Pancreas (tissue), 10 donors: ENCODE measurements around the gene ARHGEF7. TPM values are rescaled to one million over a fixed set of nuclear protein-coding genes. Genes with fewer than 3 reads are reported as not detected.

Experiments used
- ATAC-seq, 4 donors: fragments of 200-7000 bp; cut with Tn5 transposase; one replicate each; pipeline versions ENCODE4 v1.8.0 to v1.9.1; 2020; ENCODE audit warnings: mild to moderate bottlenecking in 4 of 4, moderate library complexity in 4 of 4
- DNase-seq, 6 donors: peaks; one replicate each; pipeline ENCODE4 v3.0.0-alpha.2; 2020
- FAIRE-seq: peaks from 2 replicates; lab custom pipeline; 2012; peaks lifted over from hg19 to GRCh38; lab: Jason Lieb, UNC
- H3K27ac ChIP-seq, 4 donors: fragments of 200-600 bp; sonication (generic); 1 replicate in 3 of 4; 2 replicates in 1 of 4; pipeline versions ENCODE4 v1.5.0 to v1.8.0; 2020
- H3K27me3 ChIP-seq, 4 donors: fragments of 200-600 bp; one replicate each; pipeline ENCODE4 v1.8.0; 2021
- H3K36me3 ChIP-seq, 3 donors: fragments of 200-600 bp; sonication (generic) in 1 of 3; one replicate each; pipeline versions ENCODE4 v1.5.0 to v1.8.0; 2020 to 2021
- H3K4me1 ChIP-seq, 3 donors: fragments of 200-600 bp; one replicate each; pipeline ENCODE4 v1.8.0; 2021
- H3K4me3 ChIP-seq, 4 donors: fragments of 200-600 bp; sonication (generic) in 2 of 4; one replicate each; pipeline versions ENCODE4 v1.5.0 to v1.8.0; 2020 to 2021
- H3K9me3 ChIP-seq, 4 donors: fragments of 200-600 bp; one replicate each; pipeline ENCODE4 v1.8.0; 2021
- WGBS, 2 donors: extraction: QIAGEN DNeasy Blood & Tissue Kit; methylation state at CpG; one replicate each; pipeline ENCODE4 v1.1.7; 2013; 5-methylcytosine and 5-hydroxymethylcytosine counted together
- intact Hi-C, 3 donors: fragments of 100-400 bp; cut with DNase I; formaldehyde crosslinking; loops; one replicate each; pipeline versions ENCODE4 v1.11.1 to v1.14.2; 2022
- polyA plus RNA-seq, 2 donors: library from polyadenylated mRNA; stranded (reverse); fragments of 200-250 nt; gene quantifications; one replicate each; pipeline ENCODE4 v1.2.3, GENCODE V29; 2013
- total RNA-seq, 6 donors: library from RNA; stranded (reverse); fragmentation: NEBNext Ultra II Directional in 4 of 6; extraction: Animal tissue kit (Norgen Biotek cat#: 25700) in 4 of 6; gene quantifications; one replicate each; pipeline versions ENCODE4 v1.2.1 to v1.2.4, GENCODE V29; 2021 to 2023
- TF ChIP-seq, protein P1 (sequence below), 4 donors: fragments of 200-600 bp; sonication (generic) in 3 of 4; IDR thresholded peaks; one replicate each; pipeline versions ENCODE4 v1.5.0 to v1.8.0; 2021; ENCODE audit warnings: antibody characterized with exemption in 4 of 4
- donor health status: healthy with polysubstance abuse.
- donor health status: DM: no; HTN: no; CAD: no; lungs with moderate emphysema.
- donor health status: DM: no; HTN: no; CAD: no.
- donor health status: control.
- donor health status: control.
- donor health status: Bipolar disorder and iron deficiency.
- donor health status: DM: yes; HTN: yes; CAD: no.
- donor health status: DM: no; HTN: no; CAD: no.
- donor health status: DM: no; HTN: no; CAD: no.
- donor health status: DM: yes; HTN: yes; CAD: no.

The ARHGEF7 gene
- total and polyA plus RNA-seq, 8 donors = 13.4 to 37.7 (median 22.2) TPM

DNA sequence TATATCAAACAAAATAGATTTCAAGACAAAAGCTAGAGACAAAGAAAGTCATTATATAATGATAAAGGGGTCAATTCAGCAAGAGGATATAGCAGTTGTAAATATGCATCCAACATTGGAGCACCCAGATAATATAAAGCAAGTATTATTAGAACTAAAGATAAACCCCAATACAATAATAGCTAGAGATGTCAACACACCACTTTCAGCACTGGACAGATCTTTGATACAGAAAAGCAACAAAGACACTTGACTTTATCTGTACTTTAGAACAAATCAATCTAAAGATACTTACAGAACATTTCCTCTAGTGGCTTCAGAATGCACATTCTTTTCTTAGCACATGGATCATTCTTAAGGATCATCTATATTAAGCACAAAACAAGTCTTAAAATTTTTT lies 146.2 kb downstream of the ARHGEF7 start:
- TF ChIP-seq, protein P1, sequence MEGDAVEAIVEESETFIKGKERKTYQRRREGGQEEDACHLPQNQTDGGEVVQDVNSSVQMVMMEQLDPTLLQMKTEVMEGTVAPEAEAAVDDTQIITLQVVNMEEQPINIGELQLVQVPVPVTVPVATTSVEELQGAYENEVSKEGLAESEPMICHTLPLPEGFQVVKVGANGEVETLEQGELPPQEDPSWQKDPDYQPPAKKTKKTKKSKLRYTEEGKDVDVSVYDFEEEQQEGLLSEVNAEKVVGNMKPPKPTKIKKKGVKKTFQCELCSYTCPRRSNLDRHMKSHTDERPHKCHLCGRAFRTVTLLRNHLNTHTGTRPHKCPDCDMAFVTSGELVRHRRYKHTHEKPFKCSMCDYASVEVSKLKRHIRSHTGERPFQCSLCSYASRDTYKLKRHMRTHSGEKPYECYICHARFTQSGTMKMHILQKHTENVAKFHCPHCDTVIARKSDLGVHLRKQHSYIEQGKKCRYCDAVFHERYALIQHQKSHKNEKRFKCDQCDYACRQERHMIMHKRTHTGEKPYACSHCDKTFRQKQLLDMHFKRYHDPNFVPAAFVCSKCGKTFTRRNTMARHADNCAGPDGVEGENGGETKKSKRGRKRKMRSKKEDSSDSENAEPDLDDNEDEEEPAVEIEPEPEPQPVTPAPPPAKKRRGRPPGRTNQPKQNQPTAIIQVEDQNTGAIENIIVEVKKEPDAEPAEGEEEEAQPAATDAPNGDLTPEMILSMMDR (IDR thresholded peaks at IDR 0.05) = no peak
- intact Hi-C loops = no loop called here
- Histone ChIP-seq H3K36me3 (peaks cover 0 to 15% (median 4%) of the 10 kb centered on the region in 3 donors), H3K27ac (no peak overlapping the region), H3K4me3 (no peak overlapping the region), H3K9me3 (no peaks in the 10 kb centered on the region), H3K4me1 (no peaks in the 10 kb centered on the region), H3K27me3 (no peaks in the 10 kb centered on the region)
- ATAC-seq (no peak), DNase-seq (no peak), FAIRE-seq (no peak)

DNA sequence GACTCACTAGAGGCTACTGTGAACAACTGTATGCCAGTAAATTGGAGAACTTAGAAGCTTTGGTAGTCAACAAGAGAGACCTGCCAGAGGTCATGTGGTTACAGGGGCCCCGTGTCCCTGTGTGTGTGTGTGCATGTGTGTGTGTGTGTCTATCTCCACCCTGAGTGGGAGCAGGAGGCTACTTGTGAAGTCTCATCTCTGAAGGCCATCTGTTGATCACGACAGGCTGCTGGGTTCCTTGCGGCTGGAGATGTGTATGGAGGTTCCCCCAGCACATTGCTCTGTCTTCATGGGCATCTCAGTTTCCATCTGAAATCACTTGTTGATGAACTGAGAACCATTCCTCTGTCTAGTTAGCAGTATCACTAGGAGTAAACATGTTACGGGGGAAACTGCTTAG lies 147.2 kb downstream of the ARHGEF7 start:
- Histone ChIP-seq H3K27me3 (no peaks in the 10 kb centered on the region), H3K27ac (no peak overlapping the region), H3K36me3 (peaks cover 0 to 15% (median 4%) of the 10 kb centered on the region in 3 donors), H3K9me3 (no peaks in the 10 kb centered on the region), H3K4me1 (no peaks in the 10 kb centered on the region), H3K4me3 (no peak overlapping the region)
- DNase-seq (no peak), ATAC-seq (no peak), FAIRE-seq (no peak)
- intact Hi-C loops = no loop called here
- TF ChIP-seq, protein P1 (IDR thresholded peaks at IDR 0.05) = no peak
- 91 to 95% methylated on average over 4 of the region's 4 CpGs for WGBS, 2 donors

DNA sequence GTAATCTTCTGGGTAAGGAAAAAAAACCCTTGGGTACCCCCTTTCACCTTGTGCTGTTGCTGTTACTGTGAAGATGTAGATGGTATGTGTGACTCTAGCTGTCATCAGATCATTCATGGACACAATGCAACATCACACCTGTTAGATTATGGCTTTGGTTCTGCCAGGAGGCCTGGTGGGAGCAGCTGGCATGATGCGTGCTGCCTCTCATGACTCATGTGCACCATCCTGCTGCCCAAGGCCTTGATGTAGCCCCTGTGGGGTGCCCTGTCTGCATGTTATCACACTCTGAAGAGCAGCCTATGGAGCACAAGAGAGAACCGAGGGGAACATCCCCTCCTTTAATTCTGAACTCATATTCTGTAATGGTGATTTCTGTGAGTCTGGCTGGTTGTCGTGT lies 147.6 kb downstream of the ARHGEF7 start:
- no peak for DNase-seq
- no peak for FAIRE-seq
- no peaks in the 10 kb centered on the region for H3K27me3 ChIP-seq
- H3K36me3 ChIP-seq = peaks cover 0 to 19% (median 4%) of the 10 kb centered on the region in 3 donors
- H3K9me3 ChIP-seq = no peaks in the 10 kb centered on the region
- WGBS, 2 donors = 93 to 96% methylated on average over 3 of the region's 3 CpGs
- no peak overlapping the region for H3K27ac ChIP-seq
- H3K4me1 ChIP-seq = no peaks in the 10 kb centered on the region
- no peak for ATAC-seq
- TF ChIP-seq, protein P1 (IDR thresholded peaks at IDR 0.05) = no peak
- H3K4me3 ChIP-seq = no peak overlapping the region
- intact Hi-C loops = no loop called here

DNA sequence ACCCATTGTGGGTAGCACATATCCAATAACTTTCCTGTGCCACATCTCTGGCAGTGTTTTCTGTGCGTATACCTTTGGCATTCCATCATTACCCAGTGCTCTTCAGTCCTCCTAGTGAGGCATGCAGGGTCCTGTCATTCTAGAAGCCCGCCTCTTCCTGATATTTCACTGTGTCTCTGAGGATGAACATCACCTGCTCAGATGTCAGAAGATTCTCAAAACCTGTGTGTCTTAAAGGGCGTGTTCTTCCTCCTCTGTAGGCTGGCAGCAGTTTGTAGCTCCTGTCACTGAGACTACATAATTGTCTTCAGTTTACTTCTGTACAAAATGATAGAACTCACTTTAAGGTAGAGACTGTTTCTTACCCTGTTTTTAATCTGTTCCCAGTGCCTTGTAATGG lies 148.5 kb downstream of the ARHGEF7 start:
- no peaks in the 10 kb centered on the region for H3K9me3 ChIP-seq
- ATAC-seq (no peak), FAIRE-seq (no peak), DNase-seq (no peak)
- H3K27me3 ChIP-seq = no peaks in the 10 kb centered on the region
- TF ChIP-seq, protein P1 (IDR thresholded peaks at IDR 0.05) = no peak
- H3K4me1 ChIP-seq = no peaks in the 10 kb centered on the region
- no peak overlapping the region for H3K27ac ChIP-seq
- peaks cover 0 to 18% (median 4%) of the 10 kb centered on the region in 3 donors for H3K36me3 ChIP-seq
- intact Hi-C loops = no loop called here
- WGBS, 2 donors = 91 to 93% methylated on average over 3 of the region's 3 CpGs
- H3K4me3 ChIP-seq = no peak overlapping the region

DNA sequence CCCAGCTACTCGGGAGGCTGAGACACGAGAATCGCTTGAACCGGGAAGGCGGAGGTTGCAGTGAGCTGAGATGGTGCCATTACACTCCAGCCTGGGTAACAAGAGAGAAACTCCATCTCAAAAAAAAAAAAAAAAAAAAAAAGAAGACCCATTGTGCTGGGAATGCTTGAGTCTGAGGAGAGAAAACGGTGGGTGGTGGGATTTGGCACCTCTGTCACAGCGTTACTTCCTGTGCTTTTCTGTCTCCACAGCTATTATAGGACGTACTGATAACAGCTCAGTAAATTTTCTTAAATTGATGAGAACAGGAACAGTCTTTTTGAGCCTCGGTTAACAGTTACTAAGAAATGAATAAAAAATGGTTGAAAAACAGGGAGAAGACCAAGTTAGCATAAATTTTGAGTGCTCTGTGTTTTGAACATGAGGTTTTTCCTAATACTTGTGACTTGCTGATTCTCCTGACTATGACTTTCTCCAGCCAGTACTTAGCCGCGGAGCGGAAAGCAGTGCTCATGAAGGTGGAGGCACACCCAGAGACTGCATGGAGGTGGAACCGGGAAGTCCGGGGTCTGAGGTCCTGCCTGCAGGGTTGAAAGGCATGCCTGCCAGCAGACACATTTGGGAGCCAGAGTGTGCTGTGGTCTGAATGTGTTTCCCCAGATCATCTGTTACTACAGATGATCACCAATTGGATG lies 150.0 kb downstream of the ARHGEF7 start:
- WGBS, 2 donors = 96% methylated on average over 14 of the region's 14 CpGs
- intact Hi-C loops = no loop called here
- TF ChIP-seq, protein P1 (IDR thresholded peaks at IDR 0.05) = no peak
- Histone ChIP-seq H3K27me3 (no peaks in the 10 kb centered on the region), H3K27ac (no peak overlapping the region), H3K4me1 (no peaks in the 10 kb centered on the region), H3K9me3 (no peaks in the 10 kb centered on the region), H3K4me3 (no peak overlapping the region), H3K36me3 (peaks cover 0 to 11% (median 0%) of the 10 kb centered on the region in 3 donors)
- no peak for ATAC-seq
- no peak for FAIRE-seq
- no peak for DNase-seq
